ENCODE measurements around the gene SAC3D1.
A peak's percentile ranks its signal among the peaks of the same experiment; 100 is the strongest.

SAC3D1 gene

GRCh38 chr11:65027213-65028067, 13.6 kb upstream of the SAC3D1 start, which contains the start of gene SNX15:
Gene SNX15 (plus strand): TSS chr11:65027439. CDS start chr11:65027538, 99 bp downstream.
- peak; percentile 96 for DNase-seq

DNA sequence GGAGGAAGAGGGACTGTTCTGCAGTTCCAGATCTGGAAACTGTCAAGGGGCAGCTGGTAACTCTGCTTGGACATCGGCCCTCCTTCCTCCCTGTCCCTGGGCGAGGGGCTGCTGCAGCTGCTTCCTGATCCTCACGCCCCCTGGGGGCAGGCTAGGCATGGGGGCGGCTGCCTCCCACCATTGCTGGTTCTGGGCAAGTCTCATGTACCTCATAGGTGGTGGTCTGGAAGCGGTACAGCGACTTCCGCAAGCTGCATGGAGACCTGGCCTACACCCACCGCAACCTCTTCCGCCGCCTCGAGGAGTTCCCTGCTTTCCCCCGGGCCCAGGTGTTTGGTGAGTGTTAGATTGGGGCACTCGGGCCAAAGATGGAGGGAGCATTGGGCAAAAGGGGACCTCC, 8.8 kb upstream of the SAC3D1 start:
- no peak for DNase-seq

DNA sequence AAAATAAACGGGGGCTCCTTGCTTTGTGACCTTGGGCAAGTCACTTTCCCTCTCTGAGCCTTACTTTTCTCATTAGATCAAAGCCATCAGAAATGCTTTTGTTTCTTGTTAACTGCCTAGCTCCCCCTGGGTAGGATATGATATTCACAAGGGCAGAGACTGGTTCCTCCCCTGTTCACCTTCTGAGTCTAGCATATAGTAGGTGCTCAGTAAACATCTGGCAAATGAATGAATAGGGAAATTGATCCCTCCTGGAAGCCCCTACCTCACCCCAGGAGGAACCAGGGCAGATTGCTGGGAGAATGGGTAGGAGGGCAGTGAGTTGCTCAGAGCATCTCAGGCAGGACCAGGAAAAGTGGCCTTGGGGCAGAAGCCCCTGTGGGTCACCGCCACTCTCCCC, 6.6 kb upstream of the SAC3D1 start:
- no peak for DNase-seq

GRCh38 chr11:65035579-65035978, 5.4 kb upstream of the SAC3D1 start:
- DNase-seq: no peak

DNA sequence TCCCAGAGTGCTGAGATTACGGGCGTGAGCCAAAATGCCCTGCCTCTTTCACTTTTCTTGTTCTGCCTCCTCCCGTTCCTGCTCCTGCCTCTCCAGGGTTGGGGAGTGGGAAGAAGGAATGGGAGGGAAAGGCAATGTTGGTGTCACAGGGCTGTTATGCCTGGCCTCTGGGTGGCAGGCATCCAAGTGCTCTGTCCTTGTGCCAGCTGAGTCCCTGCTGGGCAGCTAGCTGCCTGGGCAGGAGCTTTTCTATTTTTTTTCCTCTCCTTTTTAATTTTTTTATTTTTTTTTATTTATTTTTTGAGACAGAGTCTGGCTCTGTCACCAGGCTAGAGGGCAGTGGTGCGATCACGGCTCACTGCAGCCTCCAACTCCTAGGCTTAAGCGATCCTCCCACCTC, 4.1 kb upstream of the SAC3D1 start:
- peak; percentile 54 for DNase-seq

DNA sequence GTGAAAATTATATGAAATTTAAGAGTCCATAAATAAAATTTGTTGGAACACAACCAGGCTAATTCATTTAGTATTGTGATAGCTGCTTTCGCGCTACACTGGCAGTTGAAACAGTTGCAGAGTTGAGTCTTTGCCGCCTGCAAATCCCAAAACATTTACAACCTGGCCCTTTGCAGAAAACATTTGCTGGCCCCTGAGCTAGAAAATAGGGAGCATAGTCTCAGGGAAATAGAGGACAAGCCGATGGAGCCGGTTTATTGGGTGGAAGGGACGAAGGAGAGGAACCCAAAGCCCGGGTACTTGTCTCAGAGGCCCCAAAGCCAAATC, 527 bp upstream of the SAC3D1 start:
- DNase-seq: no peak

GRCh38 chr11:65042891-65043290, 1.9 kb downstream of the SAC3D1 start:
- DNase-seq: no peak

- DNase-seq: no peak
Observed at GRCh38 chr11:65043881-65044501, 3.0 kb downstream of the SAC3D1 start.

DNA sequence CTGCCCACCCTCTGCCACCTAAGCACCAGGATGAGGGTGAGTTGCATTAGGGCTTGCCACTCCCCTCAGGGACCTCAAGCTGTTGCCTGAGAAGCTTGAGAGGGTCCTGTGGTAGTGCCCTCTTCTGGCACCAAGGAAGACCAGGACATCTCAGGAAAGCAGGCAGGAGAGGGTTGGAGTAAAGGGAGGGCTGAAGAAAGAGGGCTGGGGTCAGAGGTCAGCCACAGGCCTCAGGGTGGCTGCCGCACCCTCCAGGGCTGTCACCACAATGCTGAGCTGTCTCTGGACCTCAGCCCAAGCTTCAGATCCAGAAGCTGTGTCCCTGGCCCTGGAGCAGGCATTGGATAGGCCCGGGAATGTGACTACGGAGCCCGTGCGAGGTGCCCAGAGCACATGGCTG, 4.1 kb downstream of the SAC3D1 start:
- DNase-seq: no peak

GRCh38 chr11:65045728-65046127, 4.7 kb downstream of the SAC3D1 start:
- no peak for DNase-seq

DNA sequence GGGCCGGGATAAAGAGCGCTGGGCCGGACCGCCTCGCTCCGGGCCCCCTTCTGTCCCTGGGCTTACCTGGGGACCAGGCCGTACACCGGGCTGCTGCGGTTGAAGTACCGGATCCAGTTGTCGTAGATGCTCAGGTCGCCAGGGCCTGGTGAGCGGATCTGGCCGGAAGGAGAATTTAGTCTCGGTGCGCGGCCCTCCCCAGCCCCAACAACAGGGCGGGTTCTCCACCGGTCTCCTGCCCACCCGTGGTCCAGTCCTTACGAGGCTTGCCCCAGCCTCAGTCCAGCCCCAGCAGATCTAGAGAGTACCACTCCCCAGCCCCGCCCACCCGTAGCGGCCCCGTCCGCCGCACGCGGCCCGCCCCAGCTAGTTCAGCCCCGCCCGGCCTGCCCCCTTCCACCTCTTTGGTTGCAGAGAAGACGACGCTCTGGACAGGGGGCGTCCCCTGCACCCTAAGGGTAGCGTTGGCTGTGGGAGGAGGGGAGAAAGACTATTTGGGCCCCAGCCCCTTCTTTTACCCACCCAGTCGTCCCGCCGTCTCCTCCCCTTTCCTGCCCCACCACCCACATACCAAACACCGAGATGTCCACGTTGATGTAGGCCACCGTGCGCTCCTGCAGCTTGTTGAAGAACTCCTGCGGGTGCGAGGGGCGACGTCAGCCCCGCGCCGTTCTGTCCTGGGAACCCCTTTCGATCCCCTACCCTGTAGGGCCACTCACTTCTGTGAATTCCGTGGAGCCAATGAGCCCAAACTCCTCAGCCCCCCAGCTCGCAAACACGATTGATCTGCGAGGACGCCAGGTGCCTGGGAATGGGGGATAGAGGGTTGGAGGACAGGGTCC, 6.8 kb downstream of the SAC3D1 start:
- no peak for DNase-seq

- no peak for DNase-seq
Observed at GRCh38 chr11:65051398-65051858, 10.4 kb downstream of the SAC3D1 start.

DNA sequence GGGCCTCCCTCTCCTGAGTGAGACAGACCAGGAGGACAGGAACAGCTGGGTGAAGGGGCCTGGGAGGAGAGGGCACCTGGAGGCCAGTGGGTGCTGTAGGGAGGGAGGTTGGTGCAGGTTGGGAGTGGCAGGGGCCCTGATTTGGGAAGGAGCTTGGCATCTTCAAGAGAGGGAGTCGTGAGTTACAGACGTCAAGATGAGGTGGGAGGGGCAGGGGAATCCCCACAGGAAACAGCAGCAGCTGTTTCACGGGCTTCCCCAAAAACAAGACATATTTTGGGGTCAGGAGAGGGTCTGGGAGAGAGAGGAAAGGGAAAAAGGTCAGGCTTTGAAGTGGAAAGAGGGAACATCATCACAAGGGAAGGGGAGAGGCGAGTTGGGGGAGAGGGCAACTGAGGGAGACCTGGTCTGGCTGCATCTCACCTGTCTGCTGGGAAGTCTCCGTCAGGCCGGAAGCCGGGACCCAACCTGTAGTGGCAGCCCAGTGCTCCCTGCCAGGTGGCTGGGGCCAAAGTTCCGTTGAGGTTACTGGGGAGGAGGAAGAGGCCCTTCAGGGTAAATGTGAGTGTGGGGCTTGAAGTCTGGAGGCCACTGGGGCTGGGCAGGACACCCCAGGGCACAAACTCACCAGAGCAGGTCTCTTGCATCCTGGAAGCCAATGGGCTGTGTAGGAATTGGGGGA, 13.0 kb downstream of the SAC3D1 start:
- no peak for DNase-seq

DNA sequence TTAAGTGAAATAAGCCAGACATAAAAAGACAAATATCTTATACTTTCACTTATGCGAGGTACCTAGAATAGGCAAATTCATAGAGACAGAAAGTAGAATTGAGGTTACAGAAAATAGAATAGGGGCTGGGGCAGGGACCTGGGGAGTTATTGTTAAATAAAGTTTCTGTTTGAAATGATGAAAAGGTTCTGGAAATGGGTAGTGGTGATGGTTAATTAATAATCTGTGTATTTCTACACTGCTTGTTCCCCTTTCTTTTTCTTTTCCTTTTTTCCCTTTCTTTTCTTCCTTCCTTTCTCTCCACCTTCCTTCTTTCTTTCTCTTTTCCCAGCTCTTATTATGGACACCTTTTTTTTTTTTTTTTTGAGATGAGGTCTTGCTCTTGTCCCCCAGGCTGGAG, 14.5 kb downstream of the SAC3D1 start:
- DNase-seq: no peak

GRCh38 chr11:65056999-65057398, 16.0 kb downstream of the SAC3D1 start:
- DNase-seq: no peak

GRCh38 chr11:65057526-65057925, 16.5 kb downstream of the SAC3D1 start:
- no peak for DNase-seq

DNA sequence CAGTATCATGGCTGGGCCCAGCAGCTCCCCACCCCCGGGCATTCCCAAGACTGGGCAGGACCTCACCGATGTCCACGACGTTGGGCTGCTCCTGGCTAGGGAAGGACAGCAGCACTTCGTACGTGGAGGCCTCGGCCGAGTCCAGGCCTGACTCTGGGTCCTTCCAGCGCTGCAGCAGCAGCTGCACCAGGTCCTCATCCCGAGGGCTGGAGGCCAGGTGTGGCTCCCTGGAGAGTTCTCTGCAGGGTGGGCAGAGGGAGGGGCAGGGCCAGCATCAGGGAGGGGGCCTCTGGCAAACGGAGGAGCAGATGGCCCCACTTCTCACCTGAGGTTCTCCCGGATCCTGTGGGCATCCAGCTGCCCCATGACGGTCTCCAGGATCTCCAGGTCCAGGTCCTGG, 17.0 kb downstream of the SAC3D1 start:
- DNase-seq: peak; percentile 59

DNA sequence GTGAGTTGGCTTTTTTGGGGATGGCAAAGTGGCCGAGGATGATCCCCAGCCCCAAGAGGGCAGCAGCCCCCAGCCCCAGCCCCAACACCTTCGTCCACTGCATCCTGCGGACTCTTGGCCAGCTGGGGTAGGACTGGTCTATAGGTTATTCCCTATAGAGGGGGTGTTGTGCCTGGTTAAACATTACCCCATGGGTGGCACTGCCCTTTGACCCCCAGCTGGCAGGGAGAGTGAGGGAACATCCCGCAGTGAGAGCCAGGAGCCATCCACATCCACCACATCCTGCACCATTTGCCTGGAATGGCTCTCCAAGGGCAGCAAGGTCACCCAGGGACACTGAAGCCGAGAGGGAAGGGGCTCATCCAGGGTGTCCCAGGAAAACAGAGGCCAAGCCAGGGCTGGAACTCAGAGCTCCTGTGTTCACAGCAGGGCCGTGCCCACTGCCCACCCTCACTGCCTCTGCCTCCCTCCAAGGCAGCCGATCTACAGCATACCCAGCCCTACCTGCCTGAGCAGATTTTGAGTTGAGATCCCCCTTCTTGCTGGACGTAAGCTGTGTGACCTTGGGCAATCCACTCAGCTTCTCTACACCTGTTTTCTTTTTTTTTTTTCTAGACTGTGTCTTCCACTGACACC, 17.5 kb downstream of the SAC3D1 start, which contains the start of gene NAALADL1:
TSS of gene NAALADL1 (minus strand) at position 135 of the 636 bp plus-strand sequence. CDS start at position 103, 32 bp downstream.
- no peak for DNase-seq

DNA sequence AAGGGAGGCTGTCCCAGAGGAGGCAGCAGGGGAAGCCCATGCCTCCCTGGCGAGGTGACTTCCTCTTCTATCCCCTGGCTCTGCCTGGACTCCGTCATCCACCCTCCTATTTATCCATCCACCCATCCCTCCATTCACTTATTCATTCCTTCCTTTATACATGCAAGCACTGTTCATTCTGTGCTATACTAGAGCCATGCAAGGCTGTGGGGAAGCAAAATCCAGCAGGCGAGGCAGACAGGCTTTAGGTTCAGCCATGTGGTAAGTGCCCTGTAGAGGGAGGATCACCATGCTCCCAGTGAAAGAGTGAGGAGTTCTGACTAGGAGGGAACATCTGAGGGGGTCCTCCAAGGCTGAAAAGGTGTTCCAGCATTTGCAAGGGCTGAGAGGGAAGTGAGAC, 18.5 kb downstream of the SAC3D1 start:
- DNase-seq: no peak

DNA sequence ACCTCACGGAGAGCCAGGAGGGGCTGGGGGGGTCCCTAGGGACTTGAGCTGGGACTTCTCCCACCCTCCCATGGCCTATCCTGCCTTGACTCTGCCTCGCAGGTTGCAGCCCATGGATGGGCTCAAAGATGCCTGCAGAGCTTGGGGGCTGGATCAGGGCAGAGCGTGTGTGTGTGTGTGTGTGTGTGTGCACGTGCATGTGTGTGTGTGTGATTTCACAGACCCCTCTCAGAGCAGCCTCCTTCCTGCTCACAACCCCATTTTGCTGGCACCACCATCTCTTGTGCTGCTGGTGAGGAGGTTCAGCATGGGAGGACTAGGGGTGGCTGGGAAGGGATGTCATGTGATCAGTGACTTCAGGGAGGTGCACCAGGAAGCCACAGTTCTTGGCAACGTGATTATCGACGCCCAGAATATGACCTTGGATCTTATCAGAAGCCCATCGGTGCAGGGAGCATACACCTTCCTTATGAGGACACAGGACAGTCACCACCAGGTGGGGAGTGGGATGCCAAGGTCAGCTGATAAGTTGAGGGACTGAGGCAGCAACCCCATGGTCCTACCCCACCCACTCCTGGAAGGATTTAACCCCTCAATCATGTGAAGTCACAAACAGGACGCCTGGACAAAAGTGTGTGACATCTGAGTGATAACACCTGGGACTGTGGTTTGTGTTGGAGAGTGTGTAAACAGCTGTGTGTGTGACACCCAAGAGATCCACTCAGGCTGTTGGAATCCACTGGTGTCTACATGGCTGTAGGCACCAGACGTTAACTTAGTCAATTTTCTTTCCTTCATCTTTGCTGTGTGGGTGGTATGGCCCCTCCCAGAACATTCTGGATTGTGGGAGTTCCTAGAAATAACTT, 19.2 kb downstream of the SAC3D1 start:
- no peak for DNase-seq

DNA sequence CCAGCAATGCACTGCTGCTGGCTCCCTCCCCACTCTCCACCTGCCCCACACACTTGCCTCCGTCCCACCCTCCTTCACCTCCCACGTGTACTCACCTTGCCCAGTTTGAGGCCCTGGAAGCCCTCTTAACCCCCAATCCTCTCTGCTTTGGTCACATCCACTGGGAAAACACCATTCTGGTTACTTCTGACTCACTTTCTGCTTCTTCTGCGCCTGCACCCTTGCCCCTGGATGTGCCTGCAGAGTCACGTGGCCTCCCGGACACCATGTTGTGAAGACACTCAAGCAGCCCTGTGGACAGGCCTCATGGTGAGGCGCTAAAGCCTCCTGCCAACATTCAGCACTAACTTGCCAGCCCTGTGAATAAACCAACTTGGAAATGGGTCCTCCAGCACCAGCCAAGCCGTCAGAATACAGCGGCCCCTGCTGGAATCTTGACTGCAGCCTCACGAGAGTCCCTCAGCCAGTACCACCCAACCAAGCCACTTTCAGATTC, 20.0 kb downstream of the SAC3D1 start:
- no peak for DNase-seq

All from COR-L47 (cell line).